Measurements from ENCODE around the gene CHI3L2. TPM values are rescaled to one million over a fixed set of nuclear protein-coding genes. Genes with fewer than 3 reads are reported as not detected.

Gene CHI3L2
- total RNA-seq = 7.7 TPM

- peak; percentile 31 for ATAC-seq
Measured at GRCh38 chr1:111227434-111227833, at the start of gene CHI3L2. Gene CHI3L2 (plus strand): TSS chr1:111227713. CDS start chr1:111227730, 17 bp downstream.

- no peak for ATAC-seq
Measured at GRCh38 chr1:111179968-111180533, 47.5 kb upstream of the CHI3L2 start.

- ATAC-seq = no peak
Measured at GRCh38 chr1:111182052-111182451, 45.5 kb upstream of the CHI3L2 start.

GRCh38 chr1:111183308-111184069 lies 44.0 kb upstream of the CHI3L2 start:
- peak; percentile 79 for ATAC-seq

GRCh38 chr1:111184663-111185062 lies 42.9 kb upstream of the CHI3L2 start:
- ATAC-seq = no peak

- ATAC-seq = no peak
Measured at GRCh38 chr1:111190931-111191451, 36.5 kb upstream of the CHI3L2 start.

- no peak for ATAC-seq
Measured at GRCh38 chr1:111191496-111191895, 36.0 kb upstream of the CHI3L2 start.

- no peak for ATAC-seq
Measured at GRCh38 chr1:111192074-111192473, 35.4 kb upstream of the CHI3L2 start.

GRCh38 chr1:111192658-111193519 lies 34.6 kb upstream of the CHI3L2 start:
- ATAC-seq = peak; percentile 30

- peak; percentile 66 for ATAC-seq
Measured at GRCh38 chr1:111193712-111194480, 33.6 kb upstream of the CHI3L2 start.

- no peak for ATAC-seq
Measured at GRCh38 chr1:111195002-111195684, 32.4 kb upstream of the CHI3L2 start.

- no peak for ATAC-seq
Measured at GRCh38 chr1:111196213-111196612, 31.3 kb upstream of the CHI3L2 start.

GRCh38 chr1:111197598-111198284 lies 29.8 kb upstream of the CHI3L2 start:
- no peak for ATAC-seq

GRCh38 chr1:111198836-111199235 lies 28.7 kb upstream of the CHI3L2 start:
- ATAC-seq = no peak

GRCh38 chr1:111199329-111199728 lies 28.2 kb upstream of the CHI3L2 start:
- no peak for ATAC-seq

GRCh38 chr1:111199881-111200801 lies 27.4 kb upstream of the CHI3L2 start, which contains the start of gene DENND2D:
Gene DENND2D (minus strand): TSS chr1:111200646. CDS start chr1:111200459, 187 bp downstream.
- ATAC-seq = peak; percentile 31

- ATAC-seq = no peak
Measured at GRCh38 chr1:111200802-111201161, 26.7 kb upstream of the CHI3L2 start.

- ATAC-seq = no peak
Measured at GRCh38 chr1:111201275-111202090, 26.0 kb upstream of the CHI3L2 start.

- peak; percentile 66 for ATAC-seq
Measured at GRCh38 chr1:111202366-111202706, 25.2 kb upstream of the CHI3L2 start.
